Lung (tissue), 12 donors: ENCODE results near the gene GRID1. TPM values are rescaled to one million over a fixed set of nuclear protein-coding genes. Genes with fewer than 3 reads are reported as not detected.
"Not testable (repeated sequence)": the region's sequence is repeated elsewhere in the genome, so short reads cannot be mapped to it uniquely, and the experiment has no call there.

Experiments used
- ATAC-seq: fragments of 200-7000 bp; cut with Tn5 transposase; one replicate; pipeline ENCODE4 v1.9.1; 2020; ENCODE audit warnings: moderate number of reproducible peaks; ENCODE audit not compliant: insufficient read depth, low FRiP score
- DNase-seq, 3 donors: peaks; one replicate each; pipeline ENCODE4 v3.0.0-alpha.2; 2013 to 2017
- H3K27ac ChIP-seq, 2 donors: one replicate each; pipeline ENCODE4 v1.5.1; 2013; ENCODE audit warnings: mild to moderate bottlenecking in 2 of 2, moderate library complexity in 2 of 2, control low read depth in 1 of 2, inconsistent platforms in 1 of 2, low read depth in 1 of 2, low read length in 1 of 2
- H3K27me3 ChIP-seq, 3 donors: one replicate each; pipeline ENCODE4 v1.5.1; 2013; ENCODE audit warnings: low read length in 2 of 3; ENCODE audit not compliant: control insufficient read depth in 3 of 3, insufficient read depth in 3 of 3
- H3K36me3 ChIP-seq, 4 donors: one replicate each; pipeline ENCODE4 v1.5.1; 2013; ENCODE audit warnings: low read length in 4 of 4, mild to moderate bottlenecking in 1 of 4, moderate library complexity in 1 of 4; ENCODE audit not compliant: control insufficient read depth in 4 of 4, insufficient read depth in 4 of 4
- H3K4me1 ChIP-seq, 5 donors: one replicate each; pipeline ENCODE4 v1.5.1; 2013; ENCODE audit warnings: low read length in 5 of 5, mild to moderate bottlenecking in 2 of 5, moderate library complexity in 1 of 5; ENCODE audit not compliant: control insufficient read depth in 5 of 5, insufficient read depth in 5 of 5
- H3K4me3 ChIP-seq: one replicate; pipeline ENCODE4 v1.5.1; 2013; ENCODE audit warnings: mild to moderate bottlenecking, control low read depth, moderate library complexity
- H3K9ac ChIP-seq, 2 donors: one replicate each; pipeline ENCODE4 v1.5.1; 2013; ENCODE audit warnings: low read length in 2 of 2, control low read depth in 1 of 2; ENCODE audit not compliant: insufficient read depth in 1 of 2
- H3K9me3 ChIP-seq, 4 donors: one replicate each; pipeline ENCODE4 v1.5.1; 2013; ENCODE audit warnings: low read length in 3 of 4, mild to moderate bottlenecking in 1 of 4, moderate library complexity in 1 of 4; ENCODE audit not compliant: control insufficient read depth in 4 of 4, insufficient read depth in 3 of 4
- WGBS, 2 donors: extraction: QIAGEN DNeasy Blood & Tissue Kit; methylation state at CpG; one replicate each; pipeline ENCODE4 v1.1.7; 2013; 5-methylcytosine and 5-hydroxymethylcytosine counted together
- polyA plus RNA-seq, 2 donors: library from polyadenylated mRNA; stranded (reverse); fragments of 200-250 nt; gene quantifications; one replicate each; pipeline ENCODE4 v1.2.1, GENCODE V29; 2013
- total RNA-seq, 2 donors: library from RNA; depleted of rRNA in 1 of 2; stranded (reverse); fragments of >200 nt in 1 of 2; gene quantifications; one replicate each; pipeline ENCODE4 v1.2.1, GENCODE V29; 2014 to 2021
- TF ChIP-seq, protein P1 (sequence below): IDR thresholded peaks from 2 replicates; pipeline ENCODE4 v1.5.1; 2012; ENCODE audit warnings: mild to moderate bottlenecking; ENCODE audit errors: control extremely low read depth, extremely low read depth
- donor health status: control.
- donor health status: control.
- donor health status: Bipolar disorder and iron deficiency.
- donor health status: healthy.
- donor health status: DM: yes; HTN: yes; CAD: no.

Gene GRID1
- total and polyA plus RNA-seq, 4 donors: 1.1 to 3.6 (median 2.2) TPM

DNA sequence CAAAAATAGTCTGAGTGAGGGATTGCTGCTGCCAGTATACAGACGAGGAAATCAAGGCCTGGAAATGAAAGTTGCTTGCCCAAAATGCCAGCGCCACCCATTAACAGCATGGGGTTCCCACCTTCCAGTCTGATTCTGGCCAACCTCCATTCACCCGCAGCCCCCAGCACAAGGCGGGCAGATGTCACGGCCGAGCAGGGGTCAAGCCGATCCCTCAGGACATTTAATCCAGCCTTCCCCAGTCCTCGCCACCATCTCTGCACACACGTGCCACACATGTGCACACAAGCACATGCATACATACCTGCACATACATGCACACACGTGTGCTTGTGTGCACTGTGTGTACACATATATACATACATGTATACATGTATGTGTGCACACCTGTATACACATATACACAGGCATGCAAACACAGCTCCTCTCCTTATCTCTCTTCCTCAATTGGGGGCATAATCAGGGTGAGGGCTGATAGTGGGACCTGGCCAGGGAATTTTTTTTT lies 122.9 kb downstream of the GRID1 start:
- Histone ChIP-seq H3K9me3 (peaks cover 0 to 7% (median 0%) of the 10 kb centered on the region in 4 donors), H3K4me3 (no peak overlapping the region), H3K27ac (no peak overlapping the region), H3K27me3 (no peaks in the 10 kb centered on the region), H3K4me1 (no peaks in the 10 kb centered on the region), H3K9ac (no peak overlapping the region), H3K36me3 (no peaks in the 10 kb centered on the region)
- DNase-seq (no peak), ATAC-seq (no peak)
- 92% methylated on average over 10 of the region's 10 CpGs for WGBS, 2 donors
- TF ChIP-seq, protein P1, sequence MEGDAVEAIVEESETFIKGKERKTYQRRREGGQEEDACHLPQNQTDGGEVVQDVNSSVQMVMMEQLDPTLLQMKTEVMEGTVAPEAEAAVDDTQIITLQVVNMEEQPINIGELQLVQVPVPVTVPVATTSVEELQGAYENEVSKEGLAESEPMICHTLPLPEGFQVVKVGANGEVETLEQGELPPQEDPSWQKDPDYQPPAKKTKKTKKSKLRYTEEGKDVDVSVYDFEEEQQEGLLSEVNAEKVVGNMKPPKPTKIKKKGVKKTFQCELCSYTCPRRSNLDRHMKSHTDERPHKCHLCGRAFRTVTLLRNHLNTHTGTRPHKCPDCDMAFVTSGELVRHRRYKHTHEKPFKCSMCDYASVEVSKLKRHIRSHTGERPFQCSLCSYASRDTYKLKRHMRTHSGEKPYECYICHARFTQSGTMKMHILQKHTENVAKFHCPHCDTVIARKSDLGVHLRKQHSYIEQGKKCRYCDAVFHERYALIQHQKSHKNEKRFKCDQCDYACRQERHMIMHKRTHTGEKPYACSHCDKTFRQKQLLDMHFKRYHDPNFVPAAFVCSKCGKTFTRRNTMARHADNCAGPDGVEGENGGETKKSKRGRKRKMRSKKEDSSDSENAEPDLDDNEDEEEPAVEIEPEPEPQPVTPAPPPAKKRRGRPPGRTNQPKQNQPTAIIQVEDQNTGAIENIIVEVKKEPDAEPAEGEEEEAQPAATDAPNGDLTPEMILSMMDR: no peak

DNA sequence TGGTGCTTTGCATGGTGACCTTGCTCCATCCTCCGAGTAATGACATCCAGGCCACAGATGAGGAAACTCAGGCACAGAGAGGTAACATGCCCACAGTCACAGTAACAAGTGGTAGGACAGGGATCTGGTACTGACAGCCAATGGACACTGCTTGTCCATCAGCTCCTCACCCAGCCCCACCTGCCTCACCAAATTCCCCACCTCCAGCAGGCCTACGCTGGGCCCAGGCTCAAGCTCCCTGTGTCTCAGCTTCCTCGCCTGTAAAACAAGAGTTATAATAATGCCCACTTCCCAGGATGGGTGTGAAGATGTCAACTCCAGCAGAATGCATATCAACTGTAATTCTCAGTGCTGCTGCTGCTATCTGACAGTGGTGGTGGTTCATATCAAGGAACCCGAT lies 123.8 kb downstream of the GRID1 start:
- peaks cover 0 to 11% (median 0%) of the 10 kb centered on the region in 4 donors for H3K9me3 ChIP-seq
- DNase-seq: no peak
- no peaks in the 10 kb centered on the region for H3K27me3 ChIP-seq
- no peaks in the 10 kb centered on the region for H3K36me3 ChIP-seq
- 92 to 94% methylated on average over 4 of the region's 4 CpGs for WGBS, 2 donors
- no peak for ATAC-seq
- TF ChIP-seq, protein P1: no peak
- H3K4me3 ChIP-seq: no peak overlapping the region
- no peaks in the 10 kb centered on the region for H3K4me1 ChIP-seq
- no peak overlapping the region for H3K27ac ChIP-seq
- no peak overlapping the region for H3K9ac ChIP-seq

DNA sequence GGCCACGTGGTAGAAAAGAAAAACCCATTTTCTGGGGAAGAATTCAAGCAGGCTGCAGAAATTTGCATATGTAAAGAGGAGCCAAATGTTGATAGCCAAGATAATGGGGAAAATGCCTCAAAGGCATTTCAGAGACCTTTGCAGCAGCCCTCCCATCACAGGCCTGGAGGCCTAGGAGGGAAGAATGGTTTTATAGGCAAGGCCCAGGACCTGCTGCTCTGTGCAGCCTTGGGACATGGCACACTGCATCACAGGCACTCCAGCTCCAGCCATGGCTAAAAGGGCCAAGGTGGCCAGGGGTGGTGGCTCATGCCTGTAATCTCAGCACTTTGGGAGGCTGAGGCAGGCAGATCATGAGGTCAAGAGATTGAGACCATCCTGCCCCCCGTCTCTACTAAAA lies 128.5 kb downstream of the GRID1 start:
- DNase-seq, H3K4me3 ChIP-seq, H3K27ac ChIP-seq, H3K9ac ChIP-seq, ATAC-seq, H3K36me3 ChIP-seq, H3K27me3 ChIP-seq, H3K4me1 ChIP-seq: not testable (repeated sequence)
- WGBS, 2 donors: 41 to 47% methylated on average over 2 of the region's 2 CpGs
- peaks cover 0 to 16% (median 0%) of the 10 kb centered on the region in 4 donors for H3K9me3 ChIP-seq

- no peak overlapping the region for H3K27ac ChIP-seq
- peaks cover 0 to 11% (median 0%) of the 10 kb centered on the region in 4 donors for H3K9me3 ChIP-seq
- no peak overlapping the region for H3K4me3 ChIP-seq
- no peaks in the 10 kb centered on the region for H3K36me3 ChIP-seq
- DNase-seq (no peak), ATAC-seq (no peak)
- TF ChIP-seq, protein P1: no peak
- peaks cover 0 to 2% (median 0%) of the 10 kb centered on the region in 5 donors for H3K4me1 ChIP-seq
- peaks cover 0 to 6% (median 0%) of the 10 kb centered on the region in 3 donors for H3K27me3 ChIP-seq
- 66 to 86% methylated on average over 11 of the region's 11 CpGs for WGBS, 2 donors
- no peak overlapping the region for H3K9ac ChIP-seq
Observed at GRCh38 chr10:86234541-86235270, 131.9 kb downstream of the GRID1 start.
